A549 (cell line): ENCODE data around the gene TGFB1. TPM values are rescaled to one million over a fixed set of nuclear protein-coding genes. Genes with fewer than 3 reads are reported as not detected.
A peak's percentile ranks its signal among the peaks of the same experiment; 100 is the strongest.

Experiments used
- ATAC-seq, 2 experiments: fragments of 200-7000 bp in 1 of 2; fragments of >200 bp in 1 of 2; cut with Nextera tagmentation in 1 of 2; cut with Tn5 transposase in 1 of 2; 3 replicates each; pipeline versions ENCODE4 v1.8.0 to v1.9.1; 2018 to 2020; ENCODE audit warnings: mild to moderate bottlenecking in 1 of 2, moderate library complexity in 1 of 2
- CTCF ChIA-PET: fragments of 300-600 bp; sonication (Branson Sonifier 250); formaldehyde crosslinking; extraction: SDS; loops from one replicate; lab custom pipeline; 2021; ENCODE audit warnings: antibody characterized with exemption, inconsistent platforms; lab: Yijun Ruan, JAX
- POLR2A ChIA-PET: fragments of 350-600 bp; formaldehyde crosslinking; extraction: SDS; loops from one replicate; lab custom pipeline; 2021; ENCODE audit warnings: antibody characterized with exemption, inconsistent platforms; lab: Yijun Ruan, JAX
- DNase-seq, 2 experiments: peaks; one replicate each; pipeline versions ENCODE4 v3.0.0 to v3.0.0-alpha.2; 2011 to 2016; ENCODE audit warnings: low read depth in 1 of 2, low spot score in 1 of 2
- FAIRE-seq: peaks from 2 replicates; lab custom pipeline; 2011; peaks lifted over from hg19 to GRCh38; lab: Jason Lieb, UNC
- H3K27ac ChIP-seq, 2 experiments: fragments of >200 bp; sonication (Bioruptor Twin); formaldehyde crosslinking; 3 replicates each; pipeline ENCODE4 v1.5.1; 2016 to 2017
- H3K4me1 ChIP-seq: fragments of >200 bp; sonication (Bioruptor Twin); formaldehyde crosslinking; 3 replicates; pipeline ENCODE4 v1.6.1; 2016
- H3K4me2 ChIP-seq: fragments of >200 bp; sonication (Bioruptor Twin); formaldehyde crosslinking; 3 replicates; pipeline ENCODE4 v1.6.1; 2016
- H3K4me3 ChIP-seq: fragments of >200 bp; sonication (Bioruptor Twin); formaldehyde crosslinking; 3 replicates; pipeline ENCODE4 v1.5.1; 2016
- H3K9me3 ChIP-seq: fragments of >200 bp; sonication (Bioruptor Twin); formaldehyde crosslinking; 3 replicates; pipeline ENCODE4 v1.6.1; 2016
- ATOH8 ChIP-seq: fragments of 250-450 bp; sonication (Bioruptor Pico); IDR thresholded peaks from 2 replicates; pipeline ENCODE4 v1.5.0; 2020; ENCODE audit warnings: low read depth, mild to moderate bottlenecking, moderate library complexity
- BCL3 ChIP-seq: fragments of >200 bp; sonication (Bioruptor Twin); formaldehyde crosslinking; IDR thresholded peaks from 3 replicates; pipeline ENCODE4 v1.6.1; 2016
- BHLHE40 ChIP-seq: IDR thresholded peaks from 2 replicates; pipeline ENCODE4 v1.6.1; 2012; ENCODE audit warnings: low read depth, low read length, inconsistent platforms
- CBX2 ChIP-seq: fragments of 200-600 bp; sonication (generic); IDR thresholded peaks from 2 replicates; pipeline ENCODE4 v1.6.1; 2016; ENCODE audit warnings: low read depth, mild to moderate bottlenecking, borderline replicate concordance
- CEBPB ChIP-seq, 2 experiments: fragments of >200 bp in 1 of 2; sonication (Bioruptor Twin) in 1 of 2; formaldehyde crosslinking in 1 of 2; IDR thresholded peaks; 2 replicates each; pipeline ENCODE4 v1.6.1; 2012 to 2016
- CHD2 ChIP-seq: fragments of 150-350 bp; IDR thresholded peaks from 2 replicates; pipeline ENCODE4 v1.6.1; 2014; ENCODE audit warnings: low read length; ENCODE audit not compliant: partially characterized antibody
- E2F6 ChIP-seq: IDR thresholded peaks from 2 replicates; pipeline ENCODE4 v1.6.1; 2012; ENCODE audit warnings: low read depth, borderline replicate concordance
- EP300 ChIP-seq, 2 experiments: fragments of >200 bp; sonication (Bioruptor Twin); formaldehyde crosslinking; IDR thresholded peaks; 2 replicates in 1 of 2; 3 replicates in 1 of 2; pipeline ENCODE4 v1.6.1; 2016 to 2017
- FOSB ChIP-seq: fragments of 250-450 bp; sonication (Bioruptor Pico); IDR thresholded peaks from 2 replicates; pipeline ENCODE4 v1.5.0; 2020; ENCODE audit warnings: mild to moderate bottlenecking, moderate library complexity
- HEYL ChIP-seq: fragments of 250-450 bp; sonication (Bioruptor Pico); IDR thresholded peaks from 2 replicates; pipeline ENCODE4 v1.8.0; 2021; ENCODE audit warnings: mild to moderate bottlenecking, moderate library complexity
- HOXB5 ChIP-seq: fragments of 250-450 bp; sonication (Bioruptor Pico); IDR thresholded peaks from 2 replicates; pipeline ENCODE4 v1.5.0; 2020; ENCODE audit warnings: mild to moderate bottlenecking, moderate library complexity
- KDM1A ChIP-seq: fragments of 200-600 bp; sonication (generic); IDR thresholded peaks from 2 replicates; pipeline ENCODE4 v1.6.1; 2016; ENCODE audit warnings: low read depth, mild to moderate bottlenecking
- KDM5A ChIP-seq: fragments of 200-600 bp; sonication (generic); IDR thresholded peaks from 2 replicates; pipeline ENCODE4 v1.6.1; 2016; ENCODE audit warnings: antibody characterized with exemption, mild to moderate bottlenecking
- MYC ChIP-seq: IDR thresholded peaks from 2 replicates; pipeline ENCODE4 v1.6.1; 2012; ENCODE audit warnings: mild to moderate bottlenecking, inconsistent platforms, low read length, improper control_type of control experiment, borderline replicate concordance
- NFE2L2 ChIP-seq: fragments of 150-350 bp; conservative IDR thresholded peaks from 2 replicates; pipeline ENCODE4 v1.6.1; 2014; ENCODE audit warnings: low read length
- NR3C1 ChIP-seq: fragments of >200 bp; sonication (Bioruptor Twin); formaldehyde crosslinking; IDR thresholded peaks from 3 replicates; pipeline ENCODE4 v1.6.1; 2017
- PHF8 ChIP-seq: fragments of 200-600 bp; sonication (generic); IDR thresholded peaks from 2 replicates; pipeline ENCODE4 v1.6.1; 2016; ENCODE audit warnings: low read depth, mild to moderate bottlenecking, antibody characterized with exemption, moderate library complexity, borderline replicate concordance
- RAD21 ChIP-seq, 2 experiments: fragments of >200 bp in 1 of 2; sonication (Bioruptor Twin) in 1 of 2; formaldehyde crosslinking in 1 of 2; IDR thresholded peaks in 1 of 2; conservative IDR thresholded peaks in 1 of 2; 2 replicates in 1 of 2; 3 replicates in 1 of 2; pipeline ENCODE4 v1.6.1; 2012 to 2018; ENCODE audit warnings: inconsistent platforms in 1 of 2
- RCOR1 ChIP-seq: fragments of 150-350 bp; IDR thresholded peaks from 2 replicates; pipeline ENCODE4 v1.6.1; 2014; ENCODE audit warnings: antibody characterized with exemption, low read length, low read depth
- REST ChIP-seq: fragments of 200-600 bp; sonication (generic); IDR thresholded peaks from 2 replicates; pipeline ENCODE4 v1.6.1; 2016; ENCODE audit warnings: antibody characterized with exemption, mild to moderate bottlenecking, moderate library complexity
- RNF2 ChIP-seq: fragments of 200-600 bp; sonication (generic); IDR thresholded peaks from 2 replicates; pipeline ENCODE4 v1.6.1; 2016; ENCODE audit warnings: low read depth, mild to moderate bottlenecking, antibody characterized with exemption, moderate library complexity, borderline replicate concordance
- SREBF2 ChIP-seq: fragments of 450-650 bp; IDR thresholded peaks from 2 replicates; pipeline ENCODE4 v1.6.1; 2014; ENCODE audit warnings: mild to moderate bottlenecking, moderate library complexity
- TP53 ChIP-seq: fragments of 250-450 bp; sonication (Bioruptor Pico); IDR thresholded peaks from 2 replicates; pipeline ENCODE4 v1.5.0; 2021; ENCODE audit warnings: mild to moderate bottlenecking, moderate library complexity
- ZNF302 ChIP-seq: fragments of 250-450 bp; sonication (Bioruptor Pico); IDR thresholded peaks from 2 replicates; pipeline ENCODE4 v1.9.0; 2021; ENCODE audit warnings: inconsistent platforms, mild to moderate bottlenecking, moderate library complexity
- WGBS: methylation state at CpG from one replicate; pipeline ENCODE4 v1.1.6; 2017; ENCODE audit errors: missing lambda C conversion rate; 5-methylcytosine and 5-hydroxymethylcytosine counted together
- polyA plus RNA-seq, 4 experiments: library from polyadenylated mRNA; depleted of rRNA in 3 of 4; stranded (reverse); fragments of >200 nt; fragmentation: RNase III in 1 of 4; extraction: RNeasy Plus Mini Kit Qiagen cat#74134 plus additional on column Dnase treatment in 1 of 4; gene quantifications; 2 replicates in 3 of 4; 3 replicates in 1 of 4; pipeline ENCODE4 v1.2.3, GENCODE V29; 2011 to 2017

The TGFB1 gene
- polyA plus RNA-seq, 2 of the 4 experiments (the other 2 are of a cell fraction) = 6.0 to 83.2 TPM

- H3K27ac ChIP-seq = peak overlapping the region in 1 of 2 experiments; percentile 87; a peak in 4 of 6 replicates
- 66% methylated on average over 3 of the region's 3 CpGs for WGBS
- TF ChIP-seq MYC = 0 out of 2 replicates have a peak, but pooled peaks have one; percentile 4
- TF ChIP-seq ATOH8 (CRISPR knock-in tag) = no peak
- peak overlapping the region; percentile 88 for H3K4me2 ChIP-seq
- FAIRE-seq (no peak), DNase-seq (no peak), ATAC-seq (no peak)
- CTCF ChIA-PET = interaction anchor here (0.8 to 2.4 kb wide), 10 partner anchors 9 to 172 kb away, joined by 3 to 9 read pairs (median 4); partner anchors contain the start of gene DMAC2
- no peaks in the 10 kb centered on the region for H3K9me3 ChIP-seq
- H3K4me1 ChIP-seq = peaks cover 20% of the 10 kb centered on the region
- H3K4me3 ChIP-seq = peak overlapping the region; percentile 67
- POLR2A ChIA-PET = interaction anchor here (0.9 kb wide), 1 partner anchor 10 kb away, joined by 3 read pairs; no protein-coding TSS in a partner anchor
Measured at GRCh38 chr19:41398598-41398997, 44.9 kb upstream of the TGFB1 start.

GRCh38 chr19:41398050-41398418 lies 44.3 kb upstream of the TGFB1 start:
- no peak for FAIRE-seq
- H3K4me1 ChIP-seq = peaks cover 20% of the 10 kb centered on the region
- H3K4me2 ChIP-seq = peak overlapping the region; percentile 88
- ChIA-PET CTCF (interaction anchor here (0.8 to 2.4 kb wide), 6 partner anchors 9 to 173 kb away, joined by 3 to 9 read pairs (median 4); partner anchors contain the start of gene DMAC2), POLR2A (no interaction called here)
- no peak for DNase-seq
- H3K9me3 ChIP-seq = no peaks in the 10 kb centered on the region
- ATAC-seq = peak in 1 of 2 experiments; percentile 1; a peak in 1 of 6 replicates
- peak overlapping the region; percentile 67 for H3K4me3 ChIP-seq
- peak overlapping the region; percentile 79 to 87 for H3K27ac ChIP-seq
- TF ChIP-seq PHF8 = 0 out of 2 replicates have a peak, but pooled peaks have one; percentile 11
- peak; percentile 62; the same call in 1 of the 2 replicates for TF ChIP-seq KDM5A
- TF ChIP-seq EP300 (IDR thresholded peaks at IDR 0.05) = no peak
- under 1% methylated on average over 5 of the region's 5 CpGs for WGBS

GRCh38 chr19:41397086-41398049 lies 43.6 kb upstream of the TGFB1 start, which contains the start of the genes BCKDHA and EXOSC5:
Gene BCKDHA, plus strand, starts transcription at chr19:41397818. Its CDS starts 10 bp downstream, at chr19:41397828.
Gene EXOSC5, minus strand, starts transcription at chr19:41397359. Its CDS starts 31 bp downstream, at chr19:41397328.
- Histone ChIP-seq H3K27ac (peak within 1 kb of the TSS; percentile 79 to 87), H3K4me3 (peak within 1 kb of the TSS; percentile 70), H3K4me2 (peak within 1 kb of the TSS; percentile 88), H3K9me3 (no peaks in the 10 kb centered on the region), H3K4me1 (peaks cover 20% of the 10 kb centered on the region)
- FAIRE-seq = peak; percentile 100
- peak; percentile 92 to 95 for ATAC-seq
- WGBS = 2% methylated on average over 50 of the region's 50 CpGs
- POLR2A ChIA-PET = no interaction called here
- CTCF ChIA-PET = interaction anchor here (0.9 to 2.4 kb wide), 4 partner anchors 10 to 19 kb away, joined by 3 to 9 read pairs (median 4); no protein-coding TSS in a partner anchor
- DNase-seq = peak; percentile 100
- TF ChIP-seq FOSB = 0 out of 2 replicates have a peak, but pooled peaks have one; percentile 51
- no peak for TF ChIP-seq ZNF302 (CRISPR knock-in tag)
- TF ChIP-seq BHLHE40 = peak; percentile 90
- no peak for TF ChIP-seq NFE2L2
- peak; percentile 56; the same call in 1 of the 2 replicates for TF ChIP-seq HOXB5
- TF ChIP-seq CBX2 = no peak
- TF ChIP-seq RCOR1 = peak; percentile 13; the same call in 1 of the 2 replicates
- TF ChIP-seq KDM1A = no peak
- TF ChIP-seq TP53 (CRISPR knock-in tag) = peak; percentile 74
- TF ChIP-seq RNF2 = no peak; the same call in 1 of the 2 replicates
- TF ChIP-seq E2F6 = peak; percentile 99
- TF ChIP-seq CHD2 = peak; percentile 27
- no peak for TF ChIP-seq NR3C1
- TF ChIP-seq REST = no peak
- no peak; a peak in 2 of 5 replicates for TF ChIP-seq RAD21 (conservative IDR thresholded peaks at IDR 0.05 in 1 of 2, IDR thresholded peaks at IDR 0.05 in 1 of 2)
- no peak for TF ChIP-seq SREBF2
- no peak for TF ChIP-seq CEBPB (IDR thresholded peaks at IDR 0.05)
- peak; percentile 100 for TF ChIP-seq MYC
- peak; percentile 76 for TF ChIP-seq HEYL (CRISPR knock-in tag)
- TF ChIP-seq BCL3 = peak; percentile 59; the same call in 2 of the 3 replicates
